HepG2 (cell line): Measurements from ENCODE around the gene TRIM44. TPM values are rescaled to one million over a fixed set of nuclear protein-coding genes. Genes with fewer than 3 reads are reported as not detected.
A peak's percentile ranks its signal among the peaks of the same experiment; 100 is the strongest.

Source experiments
- FLYWCH1 ChIP-seq: sonication (generic); formaldehyde crosslinking; IDR thresholded peaks from 2 replicates; pipeline ENCODE4 v1.8.1; 2023; ENCODE audit warnings: mild to moderate bottlenecking, missing genetic modification reagents
- FOXK2 ChIP-seq: fragments of 450-650 bp; IDR thresholded peaks from 2 replicates; pipeline ENCODE4 v1.6.1; 2016
- KDM2A ChIP-seq: sonication (generic); formaldehyde crosslinking; IDR thresholded peaks from 2 replicates; pipeline ENCODE4 v1.4.0; 2020; ENCODE audit warnings: low read depth, missing genetic modification reagents, borderline replicate concordance
- NFE2L2 ChIP-seq: fragments of 150-350 bp; IDR thresholded peaks from 2 replicates; pipeline ENCODE4 v1.6.1; 2014; ENCODE audit warnings: low read length
- NFYC ChIP-seq: IDR thresholded peaks from 2 replicates; pipeline ENCODE4 v1.6.1; 2016; ENCODE audit warnings: missing genetic modification reagents, missing compliant biosample characterization
- SMARCE1 ChIP-seq: fragments of 450-650 bp; IDR thresholded peaks from 2 replicates; pipeline ENCODE4 v1.6.1; 2017; ENCODE audit warnings: borderline replicate concordance
- SP140L ChIP-seq: sonication (generic); formaldehyde crosslinking; IDR thresholded peaks from 2 replicates; pipeline ENCODE4 v1.4.0; 2020; ENCODE audit warnings: missing genetic modification reagents, borderline replicate concordance
- ZBTB42 ChIP-seq: sonication (generic); formaldehyde crosslinking; IDR thresholded peaks from 2 replicates; pipeline ENCODE4 v1.5.0; 2020; ENCODE audit warnings: mild to moderate bottlenecking, missing genetic modification reagents
- ZBTB8A ChIP-seq: sonication (generic); formaldehyde crosslinking; IDR thresholded peaks from 2 replicates; pipeline ENCODE4 v1.4.0; 2020; ENCODE audit warnings: mild to moderate bottlenecking, low read depth, missing genetic modification reagents, borderline replicate concordance
- ZNF10 ChIP-seq: sonication (generic); formaldehyde crosslinking; IDR thresholded peaks from 2 replicates; pipeline ENCODE4 v1.4.0; 2020; ENCODE audit warnings: mild to moderate bottlenecking, low read depth, missing genetic modification reagents, borderline replicate concordance
- ZNF121 ChIP-seq: sonication (generic); formaldehyde crosslinking; IDR thresholded peaks from 2 replicates; pipeline ENCODE4 v1.5.0; 2020; ENCODE audit warnings: mild to moderate bottlenecking, missing genetic modification reagents
- ZNF253 ChIP-seq: sonication (generic); formaldehyde crosslinking; IDR thresholded peaks from 2 replicates; pipeline ENCODE4 v1.8.0; 2022; ENCODE audit warnings: mild to moderate bottlenecking, missing genetic modification reagents, borderline replicate concordance
- ZNF264 ChIP-seq: sonication (generic); formaldehyde crosslinking; IDR thresholded peaks from 2 replicates; pipeline ENCODE4 v1.4.0; 2020; ENCODE audit warnings: missing genetic modification reagents
- ZNF274 ChIP-seq: sonication (generic); formaldehyde crosslinking; IDR thresholded peaks from 2 replicates; pipeline ENCODE4 v1.5.1; 2020; ENCODE audit warnings: mild to moderate bottlenecking, missing genetic modification reagents
- ZNF331 ChIP-seq: sonication (generic); formaldehyde crosslinking; IDR thresholded peaks from 2 replicates; pipeline ENCODE4 v1.4.0; 2020; ENCODE audit warnings: missing genetic modification reagents
- ZNF432 ChIP-seq: sonication (generic); formaldehyde crosslinking; IDR thresholded peaks from 2 replicates; pipeline ENCODE4 v1.5.0; 2020; ENCODE audit warnings: missing genetic modification reagents, mild to moderate bottlenecking, borderline replicate concordance
- ZNF441 ChIP-seq: sonication (generic); formaldehyde crosslinking; IDR thresholded peaks from 2 replicates; pipeline ENCODE4 v1.7.0; 2021; ENCODE audit warnings: missing genetic modification reagents, borderline replicate concordance
- ZNF558 ChIP-seq: sonication (generic); formaldehyde crosslinking; IDR thresholded peaks from 2 replicates; pipeline ENCODE4 v1.9.0; 2022; ENCODE audit warnings: mild to moderate bottlenecking, missing genetic modification reagents, borderline replicate concordance
- ZNF614 ChIP-seq: IDR thresholded peaks from 2 replicates; pipeline ENCODE4 v1.6.1; 2018; ENCODE audit warnings: missing biosample characterization, missing genetic modification reagents, inconsistent platforms, borderline replicate concordance
- ZNF790 ChIP-seq: sonication (generic); formaldehyde crosslinking; IDR thresholded peaks from 2 replicates; pipeline ENCODE4 v1.8.0; 2022; ENCODE audit warnings: missing genetic modification reagents, mild to moderate bottlenecking, borderline replicate concordance
- polyA plus RNA-seq, 8 experiments: library from polyadenylated mRNA; depleted of rRNA in 3 of 8; stranded (reverse) in 7 of 8; unstranded in 1 of 8; fragments of >200 nt; fragmentation: Illumina TruSeq in 4 of 8; extraction: Trizol in 4 of 8; gene quantifications; 2 replicates each; pipeline versions ENCODE4 v1.2.1 to v1.2.3, GENCODE V29; 2011 to 2016; ENCODE audit warnings: low read depth in 4 of 8, missing spikeins in 1 of 8, mixed read lengths in 1 of 8; ENCODE audit not compliant: insufficient read depth in 1 of 8
- total RNA-seq, 5 experiments: library from RNA; depleted of rRNA; stranded (reverse); fragments of >200 nt; fragmentation: Illumina TruSeq; extraction: Trizol; gene quantifications; 2 replicates each; pipeline ENCODE4 v1.2.3, GENCODE V29; 2016; ENCODE audit warnings: low read depth in 1 of 5
- TF ChIP-seq, protein P1 (sequence below): sonication (generic); formaldehyde crosslinking; IDR thresholded peaks from 2 replicates; pipeline ENCODE4 v1.4.0; 2020; ENCODE audit warnings: missing genetic modification reagents, borderline replicate concordance
- TF ChIP-seq, protein P2 (sequence below): IDR thresholded peaks from 2 replicates; pipeline ENCODE4 v1.6.1; 2016; ENCODE audit warnings: low read depth, borderline replicate concordance
- TF ChIP-seq, protein P3 (sequence below): sonication (generic); formaldehyde crosslinking; IDR thresholded peaks from 2 replicates; pipeline ENCODE4 v1.4.0; 2020; ENCODE audit warnings: missing genetic modification reagents, borderline replicate concordance

Gene TRIM44
- total and polyA plus RNA-seq, 2 of the 13 experiments (the other 11 are each of a cell fraction or from before 2014, with no cell fraction given) = 22.7 to 50.3 TPM

DNA sequence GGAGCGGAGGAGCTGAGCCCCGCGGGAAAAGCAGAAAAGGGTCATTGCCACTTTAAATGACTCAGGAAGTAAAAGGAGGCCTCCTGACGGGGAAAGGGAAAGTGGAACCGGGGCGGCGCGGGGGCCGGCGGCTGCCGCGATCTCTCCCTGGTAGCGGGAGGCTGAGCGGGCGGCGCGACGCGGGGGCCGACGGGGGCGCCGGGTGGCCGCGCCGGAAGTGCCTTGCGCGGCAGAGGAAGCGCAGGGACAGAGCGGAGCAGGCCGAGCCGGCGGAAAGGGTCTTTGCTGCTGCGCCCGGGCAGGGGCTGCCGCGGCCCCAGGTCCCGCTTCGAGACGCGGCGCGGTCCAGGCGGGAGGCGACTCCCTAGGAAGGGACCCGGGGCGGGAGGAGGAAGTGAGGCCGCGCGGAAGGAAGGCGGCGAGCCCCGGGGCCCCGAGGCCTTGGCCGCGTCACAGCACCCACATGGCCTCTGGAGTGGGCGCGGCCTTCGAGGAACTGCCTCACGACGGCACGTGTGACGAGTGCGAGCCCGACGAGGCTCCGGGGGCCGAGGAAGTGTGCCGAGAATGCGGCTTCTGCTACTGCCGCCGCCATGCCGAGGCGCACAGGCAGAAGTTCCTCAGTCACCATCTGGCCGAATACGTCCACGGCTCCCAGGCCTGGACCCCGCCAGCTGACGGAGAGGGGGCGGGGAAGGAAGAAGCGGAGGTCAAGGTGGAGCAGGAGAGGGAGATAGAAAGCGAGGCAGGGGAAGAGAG, at the start of gene TRIM44 (continued):
- TF ChIP-seq SMARCE1 = no peak
- peak; percentile 56 for TF ChIP-seq NFYC (CRISPR knock-in tag)
- TF ChIP-seq ZBTB42 (CRISPR knock-in tag) = peak; percentile 95; the same call in 1 of the 2 replicates
- TF ChIP-seq KDM2A = peak; percentile 75; the same call in 1 of the 2 replicates
- TF ChIP-seq, protein P1, sequence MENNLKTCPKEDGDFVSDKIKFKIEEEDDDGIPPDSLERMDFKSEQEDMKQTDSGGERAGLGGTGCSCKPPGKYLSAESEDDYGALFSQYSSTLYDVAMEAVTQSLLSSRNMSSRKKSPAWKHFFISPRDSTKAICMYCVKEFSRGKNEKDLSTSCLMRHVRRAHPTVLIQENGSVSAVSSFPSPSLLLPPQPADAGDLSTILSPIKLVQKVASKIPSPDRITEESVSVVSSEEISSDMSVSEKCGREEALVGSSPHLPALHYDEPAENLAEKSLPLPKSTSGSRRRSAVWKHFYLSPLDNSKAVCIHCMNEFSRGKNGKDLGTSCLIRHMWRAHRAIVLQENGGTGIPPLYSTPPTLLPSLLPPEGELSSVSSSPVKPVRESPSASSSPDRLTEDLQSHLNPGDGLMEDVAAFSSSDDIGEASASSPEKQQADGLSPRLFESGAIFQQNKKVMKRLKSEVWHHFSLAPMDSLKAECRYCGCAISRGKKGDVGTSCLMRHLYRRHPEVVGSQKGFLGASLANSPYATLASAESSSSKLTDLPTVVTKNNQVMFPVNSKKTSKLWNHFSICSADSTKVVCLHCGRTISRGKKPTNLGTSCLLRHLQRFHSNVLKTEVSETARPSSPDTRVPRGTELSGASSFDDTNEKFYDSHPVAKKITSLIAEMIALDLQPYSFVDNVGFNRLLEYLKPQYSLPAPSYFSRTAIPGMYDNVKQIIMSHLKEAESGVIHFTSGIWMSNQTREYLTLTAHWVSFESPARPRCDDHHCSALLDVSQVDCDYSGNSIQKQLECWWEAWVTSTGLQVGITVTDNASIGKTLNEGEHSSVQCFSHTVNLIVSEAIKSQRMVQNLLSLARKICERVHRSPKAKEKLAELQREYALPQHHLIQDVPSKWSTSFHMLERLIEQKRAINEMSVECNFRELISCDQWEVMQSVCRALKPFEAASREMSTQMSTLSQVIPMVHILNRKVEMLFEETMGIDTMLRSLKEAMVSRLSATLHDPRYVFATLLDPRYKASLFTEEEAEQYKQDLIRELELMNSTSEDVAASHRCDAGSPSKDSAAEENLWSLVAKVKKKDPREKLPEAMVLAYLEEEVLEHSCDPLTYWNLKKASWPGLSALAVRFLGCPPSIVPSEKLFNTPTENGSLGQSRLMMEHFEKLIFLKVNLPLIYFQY (CRISPR knock-in tag) = peak; percentile 18; the same call in 1 of the 2 replicates
- TF ChIP-seq ZNF274 (CRISPR knock-in tag) = peak; percentile 98
- peak; percentile 57; the same call in 1 of the 2 replicates for TF ChIP-seq ZNF614 (CRISPR knock-in tag)
- TF ChIP-seq, protein P2, sequence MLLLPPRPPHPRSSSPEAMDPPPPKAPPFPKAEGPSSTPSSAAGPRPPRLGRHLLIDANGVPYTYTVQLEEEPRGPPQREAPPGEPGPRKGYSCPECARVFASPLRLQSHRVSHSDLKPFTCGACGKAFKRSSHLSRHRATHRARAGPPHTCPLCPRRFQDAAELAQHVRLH = peak; percentile 90
- peak; percentile 95; the same call in 1 of the 2 replicates for TF ChIP-seq ZNF790 (CRISPR knock-in tag)
- peak; percentile 91 for TF ChIP-seq ZBTB8A (CRISPR knock-in tag)
- peak; percentile 84; the same call in 1 of the 2 replicates for TF ChIP-seq ZNF331 (CRISPR knock-in tag)
- TF ChIP-seq ZNF441 = peak; percentile 96
- peak; percentile 84; the same call in 1 of the 2 replicates for TF ChIP-seq ZNF264
- TF ChIP-seq ZNF432 (CRISPR knock-in tag) = no peak
- TF ChIP-seq ZNF10 = no peak; the same call in 1 of the 2 replicates
- TF ChIP-seq ZNF121 = 0 out of 2 replicates have a peak, but pooled peaks have one; percentile 60
- no peak; the same call in 1 of the 2 replicates for TF ChIP-seq SP140L
- peak; percentile 99 for TF ChIP-seq ZNF253 (CRISPR knock-in tag)
- TF ChIP-seq FLYWCH1 (CRISPR knock-in tag) = peak; percentile 98
- no peak; the same call in 1 of the 2 replicates for TF ChIP-seq ZNF558
- TF ChIP-seq NFE2L2 = no peak; the same call in 1 of the 2 replicates
- TF ChIP-seq, protein P3, sequence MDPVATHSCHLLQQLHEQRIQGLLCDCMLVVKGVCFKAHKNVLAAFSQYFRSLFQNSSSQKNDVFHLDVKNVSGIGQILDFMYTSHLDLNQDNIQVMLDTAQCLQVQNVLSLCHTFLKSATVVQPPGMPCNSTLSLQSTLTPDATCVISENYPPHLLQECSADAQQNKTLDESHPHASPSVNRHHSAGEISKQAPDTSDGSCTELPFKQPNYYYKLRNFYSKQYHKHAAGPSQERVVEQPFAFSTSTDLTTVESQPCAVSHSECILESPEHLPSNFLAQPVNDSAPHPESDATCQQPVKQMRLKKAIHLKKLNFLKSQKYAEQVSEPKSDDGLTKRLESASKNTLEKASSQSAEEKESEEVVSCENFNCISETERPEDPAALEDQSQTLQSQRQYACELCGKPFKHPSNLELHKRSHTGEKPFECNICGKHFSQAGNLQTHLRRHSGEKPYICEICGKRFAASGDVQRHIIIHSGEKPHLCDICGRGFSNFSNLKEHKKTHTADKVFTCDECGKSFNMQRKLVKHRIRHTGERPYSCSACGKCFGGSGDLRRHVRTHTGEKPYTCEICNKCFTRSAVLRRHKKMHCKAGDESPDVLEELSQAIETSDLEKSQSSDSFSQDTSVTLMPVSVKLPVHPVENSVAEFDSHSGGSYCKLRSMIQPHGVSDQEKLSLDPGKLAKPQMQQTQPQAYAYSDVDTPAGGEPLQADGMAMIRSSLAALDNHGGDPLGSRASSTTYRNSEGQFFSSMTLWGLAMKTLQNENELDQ (CRISPR knock-in tag) = peak; percentile 71; the same call in 1 of the 2 replicates
- no peak for TF ChIP-seq FOXK2
